HG03342 (cell line): ENCODE results near the gene ANO10.
A peak's percentile ranks its signal among the peaks of the same experiment; 100 is the strongest.
"Not testable (repeated sequence)": the region's sequence is repeated elsewhere in the genome, so short reads cannot be mapped to it uniquely, and the experiment has no call there.

Experiments used
- ATAC-seq: cut with Tn5 transposase; IDR thresholded peaks from one replicate; pipeline ENCODE4 v1.9.1; 2021; ENCODE audit warnings: mild to moderate bottlenecking, moderate library complexity; ENCODE audit not compliant: unreplicated experiment

ANO10 gene

GRCh38 chr3:43523454-43524053 is 98.3 kb downstream of the ANO10 start:
- peak; percentile 82 for ATAC-seq

- no peak for ATAC-seq
These were observed 99.0 kb downstream of the ANO10 start for GRCh38 chr3:43522727-43523362.

DNA sequence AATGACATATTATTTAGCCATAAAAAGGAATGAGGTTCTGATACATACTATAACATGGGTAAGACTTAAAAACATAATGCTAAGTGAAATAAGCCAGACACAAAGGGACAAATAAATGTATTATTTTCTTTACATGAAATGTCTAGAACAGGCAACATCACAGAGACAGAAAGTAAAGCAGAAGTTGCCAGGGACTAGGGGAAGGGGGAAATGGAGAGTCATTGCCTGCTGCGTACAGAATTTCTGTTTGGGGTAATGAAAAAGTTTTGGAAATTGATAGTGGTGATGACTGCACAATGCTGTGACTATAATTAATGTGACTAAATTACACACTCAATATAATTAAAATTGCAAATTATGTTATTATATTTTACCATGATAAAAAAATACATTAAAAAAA is 99.9 kb downstream of the ANO10 start:
- no peak for ATAC-seq

- ATAC-seq, result not testable (repeated sequence)
These were observed 103.3 kb downstream of the ANO10 start for GRCh38 chr3:43518515-43518914.

DNA sequence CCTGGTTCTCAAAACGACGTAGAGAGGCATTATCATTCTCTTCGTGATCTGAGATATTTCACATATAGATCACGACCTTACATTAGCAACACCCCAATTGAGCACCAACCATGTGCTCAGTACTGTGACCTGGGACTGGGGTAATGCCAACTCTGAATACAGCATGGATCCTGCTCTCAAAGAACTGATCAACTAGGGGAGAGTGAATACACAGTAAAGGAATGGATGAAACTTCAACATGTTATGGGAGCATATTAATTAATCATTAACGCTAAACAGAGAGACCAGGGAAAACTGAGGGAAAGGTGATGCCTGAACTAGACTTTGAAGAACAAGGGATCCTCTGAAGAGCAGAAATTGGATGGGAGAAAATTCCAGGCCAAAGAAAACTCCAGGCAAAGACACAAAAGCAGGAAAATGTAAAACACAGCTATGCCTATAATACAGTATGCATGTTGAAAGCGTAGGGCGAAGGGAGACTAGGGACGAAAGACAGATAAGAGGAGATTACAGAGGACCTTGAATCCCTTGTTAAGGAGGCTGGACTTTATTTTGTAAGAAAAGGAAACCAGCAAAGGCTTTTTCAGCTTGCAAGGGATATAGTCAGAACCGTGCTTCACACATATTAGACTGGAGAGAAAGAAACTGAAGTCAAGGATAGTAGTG is 105.7 kb downstream of the ANO10 start:
- no peak for ATAC-seq

GRCh38 chr3:43515208-43515917 is 106.4 kb downstream of the ANO10 start:
- no peak for ATAC-seq

DNA sequence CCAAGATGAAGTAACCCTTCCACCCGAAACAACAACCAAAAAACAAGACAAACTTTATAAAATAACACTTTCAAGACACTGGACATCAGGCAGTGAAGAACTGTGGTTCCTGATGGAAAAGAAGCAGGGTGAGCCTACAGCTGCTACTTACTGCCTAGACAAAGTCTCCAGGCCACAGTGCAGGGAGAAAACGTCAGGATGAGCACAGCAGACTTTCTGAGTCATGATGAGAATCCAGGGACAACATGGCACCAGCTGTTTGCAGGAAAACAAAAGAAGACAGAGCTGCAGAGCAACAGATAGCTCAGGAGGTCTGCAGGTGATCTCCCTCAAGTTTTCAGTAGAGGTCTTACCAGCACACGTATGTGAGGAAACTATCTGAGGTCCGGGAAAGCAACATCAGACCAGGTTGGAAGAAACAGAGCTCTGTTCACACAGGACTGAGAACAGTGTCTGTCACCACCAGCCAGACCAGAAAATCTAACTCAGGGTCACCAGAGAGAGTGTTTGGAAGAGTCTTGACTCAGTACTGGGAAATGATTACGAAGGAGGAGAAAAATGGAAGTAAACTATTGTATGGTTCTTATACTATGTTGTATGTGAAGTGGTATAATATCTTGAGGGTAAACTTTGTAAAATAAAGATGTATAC is 108.9 kb downstream of the ANO10 start:
- ATAC-seq, result no peak

DNA sequence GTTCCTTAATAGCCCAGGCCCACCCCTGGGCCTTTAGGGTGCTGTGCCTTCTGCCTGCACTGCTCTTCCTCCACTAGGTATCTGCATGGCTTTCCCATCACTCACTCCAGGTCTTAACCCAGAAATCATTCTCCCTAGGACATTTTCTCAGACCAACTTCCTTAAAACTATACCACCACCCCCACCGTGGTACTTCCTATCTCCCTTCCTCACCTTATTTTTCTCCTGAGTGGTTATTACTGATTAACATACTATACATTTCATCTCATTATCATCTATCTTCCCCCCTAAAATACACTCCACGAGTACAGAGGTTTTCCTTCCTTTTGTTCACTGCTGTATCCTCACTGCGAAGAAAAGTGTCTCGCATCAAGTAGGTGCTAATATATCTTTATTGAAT is 115.2 kb downstream of the ANO10 start:
- ATAC-seq, result no peak

GRCh38 chr3:43505351-43505750 is 116.5 kb downstream of the ANO10 start:
- no peak for ATAC-seq

DNA sequence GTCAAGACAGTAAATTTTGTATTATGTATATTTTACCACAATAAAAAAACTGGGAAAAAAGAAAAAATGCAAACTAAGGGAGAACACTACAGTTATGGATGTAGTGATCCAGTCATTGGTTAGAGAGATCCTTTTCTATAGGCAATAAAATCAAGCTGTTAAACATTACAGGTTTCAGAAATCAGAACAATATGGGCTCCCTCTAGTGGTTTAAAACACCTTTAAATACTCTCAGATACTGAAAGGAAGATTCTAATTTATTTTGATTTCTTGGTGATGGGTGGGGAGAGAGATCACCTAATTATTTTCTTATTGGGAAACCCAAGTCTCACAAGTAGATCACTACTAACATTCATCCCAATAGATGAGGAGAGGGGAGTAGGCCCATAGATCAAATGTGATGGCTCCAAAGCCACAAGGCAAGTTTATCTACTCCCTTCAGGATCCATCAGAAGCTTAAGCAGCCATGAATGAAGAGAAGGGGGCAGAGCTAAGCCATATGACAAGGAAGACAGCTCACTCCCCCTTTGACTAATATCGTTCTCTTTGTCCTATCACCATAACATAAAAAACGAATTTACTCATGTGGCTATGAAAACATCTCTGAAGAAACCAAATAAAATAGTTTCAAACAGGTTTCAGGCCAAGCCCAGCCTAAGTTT is 118.6 kb downstream of the ANO10 start:
- ATAC-seq, result no peak

DNA sequence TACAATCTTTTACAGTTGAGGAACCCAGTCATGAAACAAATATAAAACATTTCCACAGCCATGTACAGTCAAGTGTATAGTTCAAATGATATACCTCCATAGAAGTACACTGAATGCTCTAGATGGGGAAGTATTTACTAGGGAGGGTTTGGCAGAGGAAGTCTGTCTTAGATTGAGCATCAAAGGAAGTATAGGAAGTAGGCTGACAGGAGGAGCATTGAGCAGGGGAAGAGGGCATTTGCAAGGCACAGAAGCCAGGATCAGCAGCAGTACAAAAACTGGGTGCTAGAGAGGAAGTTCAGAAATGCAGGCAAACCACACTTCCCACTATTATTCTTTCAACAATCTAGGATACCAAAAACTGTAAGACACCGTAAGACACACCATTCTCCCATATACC is 122.6 kb downstream of the ANO10 start:
- no peak for ATAC-seq

DNA sequence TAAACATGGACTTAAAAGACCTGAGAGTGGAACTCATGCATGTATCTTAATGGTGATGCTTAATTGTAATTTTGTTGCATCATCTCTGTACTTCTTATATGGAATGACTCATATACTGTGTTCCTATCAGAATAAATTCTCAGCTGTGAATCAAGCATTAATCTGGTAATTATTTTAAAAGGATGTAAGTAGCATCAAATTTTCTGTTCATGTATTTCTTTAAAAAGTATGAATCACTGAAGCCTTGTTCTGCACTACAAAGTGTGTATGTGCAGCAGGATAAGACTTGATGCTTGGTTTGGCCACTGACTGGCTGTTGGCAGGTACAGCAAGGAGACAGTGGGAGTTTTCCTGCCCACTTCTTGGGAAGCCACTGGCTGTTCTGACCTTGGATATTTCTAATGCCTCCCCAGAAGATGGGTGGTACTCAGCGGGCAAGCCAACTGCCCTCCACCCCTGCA is 123.9 kb downstream of the ANO10 start:
- ATAC-seq, result no peak

DNA sequence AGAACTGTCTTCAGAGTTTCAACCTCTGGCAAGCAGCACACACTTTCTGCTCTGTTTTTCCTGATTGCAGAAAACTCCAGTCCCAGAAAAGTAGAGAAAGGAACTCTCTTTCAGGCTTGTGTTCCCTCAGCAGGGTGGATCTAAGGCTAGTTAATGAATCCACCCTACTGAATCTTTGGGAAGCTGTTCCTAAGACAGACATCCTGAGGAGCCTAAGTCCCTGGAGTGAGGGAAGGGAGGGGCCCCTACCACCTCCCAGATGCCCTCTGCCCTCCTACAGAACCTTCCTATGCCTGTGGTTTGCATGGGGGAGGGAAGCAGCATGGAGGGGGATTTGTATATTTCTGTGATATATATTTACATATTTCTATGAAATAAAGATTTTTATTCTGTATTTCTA is 124.4 kb downstream of the ANO10 start:
- ATAC-seq, result no peak

DNA sequence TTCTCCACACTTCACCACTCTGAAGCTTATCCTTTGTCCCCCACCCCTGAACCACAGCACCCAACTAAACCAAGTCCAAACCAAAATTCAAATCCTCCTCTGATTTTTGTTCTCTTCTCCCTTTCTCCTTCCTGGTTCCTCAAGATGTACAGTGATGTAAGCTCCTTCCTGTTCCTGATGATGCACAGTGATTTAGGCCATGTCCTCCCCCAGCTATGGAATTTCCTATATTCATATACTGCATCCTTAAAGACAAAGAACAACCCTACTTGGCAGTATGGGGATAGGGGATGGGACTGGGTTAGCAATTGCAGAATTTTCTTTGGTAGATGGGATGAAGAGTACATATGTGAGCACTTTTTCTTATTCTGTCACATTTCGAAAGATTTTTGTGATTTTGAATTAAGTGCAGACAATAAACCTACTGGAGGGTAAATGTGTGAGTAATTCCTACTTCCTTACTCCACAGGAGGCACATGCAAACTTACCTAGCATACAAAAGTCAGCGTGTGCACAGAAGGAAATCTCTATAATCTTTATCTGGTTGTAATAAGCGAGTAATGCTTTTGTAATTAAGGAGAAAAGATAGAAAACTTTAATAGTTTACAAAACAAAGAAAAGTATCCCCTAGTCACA is 125.0 kb downstream of the ANO10 start:
- no peak for ATAC-seq

- ATAC-seq, result not testable (repeated sequence)
These were observed 128.9 kb downstream of the ANO10 start for GRCh38 chr3:43492932-43493331.

DNA sequence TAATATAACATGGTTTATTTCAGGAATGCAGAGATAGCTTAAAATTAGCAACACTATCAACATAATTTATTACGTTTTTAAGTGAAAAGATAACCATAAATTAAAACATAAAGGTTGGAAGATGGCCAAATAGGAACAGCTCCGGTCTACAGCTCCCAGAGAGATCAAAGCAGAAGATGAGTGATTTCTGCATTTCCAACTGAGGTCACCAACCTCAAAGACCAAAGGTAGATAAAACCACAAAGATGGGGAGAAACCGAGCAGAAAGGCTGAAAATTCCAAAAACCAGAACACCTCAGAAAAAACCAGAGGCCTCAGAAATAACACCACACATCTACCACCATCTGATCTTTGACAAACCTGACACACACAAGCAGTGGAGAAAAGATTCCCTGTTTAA is 130.0 kb downstream of the ANO10 start:
- not testable (repeated sequence) for ATAC-seq

DNA sequence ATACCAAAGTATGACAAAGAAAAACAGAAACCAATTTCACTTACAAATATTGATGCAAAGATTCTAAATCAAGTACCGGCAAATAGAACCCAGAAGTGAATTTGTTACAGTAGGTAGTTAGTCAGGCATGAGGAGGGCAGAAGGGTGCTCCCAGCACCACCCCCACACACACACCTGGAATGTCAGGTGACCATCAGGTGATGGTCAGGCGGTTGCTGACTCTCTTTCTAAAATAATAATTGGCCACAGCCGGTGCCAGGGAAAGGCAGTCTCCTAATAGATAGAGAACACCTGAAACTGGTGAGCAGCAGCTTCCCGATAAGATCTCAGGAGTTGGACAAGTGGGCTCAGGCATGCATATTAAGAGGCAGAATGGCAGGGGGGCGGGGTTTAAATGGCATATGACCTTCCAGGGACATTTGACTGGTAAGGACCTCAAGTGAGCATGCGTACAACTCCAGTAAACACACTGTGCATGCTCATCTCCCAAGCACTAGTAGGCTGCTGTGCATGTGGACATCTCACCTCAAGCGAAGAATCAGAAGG is 131.1 kb downstream of the ANO10 start:
- no peak for ATAC-seq

DNA sequence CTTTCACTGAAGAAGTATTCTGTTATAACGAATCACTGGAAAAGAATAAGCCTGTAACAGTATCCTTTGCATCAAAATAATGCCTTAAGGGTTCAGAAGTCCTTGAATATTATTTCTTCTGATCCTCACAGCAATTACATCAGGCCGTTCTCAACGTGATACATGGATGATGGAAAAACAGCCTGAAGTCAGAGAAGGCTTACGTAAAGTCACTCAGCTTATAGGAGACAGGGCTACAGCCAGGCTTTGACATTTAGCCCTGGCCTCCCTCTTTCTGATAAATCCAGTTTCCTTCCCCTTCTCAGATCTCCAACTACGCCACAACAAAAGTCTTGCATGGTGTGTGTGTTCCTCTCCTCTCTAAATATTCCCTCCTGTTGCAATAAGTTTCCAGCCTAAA is 131.9 kb downstream of the ANO10 start:
- no peak for ATAC-seq

- no peak for ATAC-seq
These were observed 135.9 kb downstream of the ANO10 start for GRCh38 chr3:43485931-43486330.

DNA sequence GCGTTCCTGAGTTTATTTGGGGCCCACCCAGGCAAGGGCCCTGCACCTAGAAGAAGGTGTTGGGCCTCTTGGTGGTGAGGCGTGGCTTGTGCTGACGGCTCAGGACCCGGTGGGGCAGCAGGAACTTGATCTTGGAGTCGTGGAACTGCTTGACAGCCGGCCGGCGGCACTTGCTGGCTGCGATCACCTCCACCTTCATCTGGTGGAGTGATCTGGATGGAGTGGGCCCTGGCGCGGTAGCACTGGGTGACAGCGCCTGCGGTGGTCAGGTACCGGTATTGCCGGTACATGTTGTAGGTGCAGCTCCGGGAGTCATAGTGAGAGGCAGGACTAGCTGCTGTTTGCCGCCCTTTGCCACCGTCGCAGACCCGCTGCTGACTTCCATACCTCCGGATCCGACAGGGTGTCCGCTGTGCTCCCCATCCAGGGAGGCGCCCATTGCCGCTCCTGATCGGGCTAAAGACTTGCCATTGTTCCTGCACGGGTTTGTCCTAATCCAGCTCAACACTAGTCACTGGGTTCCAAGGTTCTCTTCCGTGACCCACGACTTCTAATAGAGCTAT is 136.8 kb downstream of the ANO10 start:
- ATAC-seq, result no peak
